GM19455 (cell line): ENCODE results near the gene PARD3B.

Source experiments
- ATAC-seq: cut with Tn5 transposase; IDR thresholded peaks from one replicate; pipeline ENCODE4 v1.9.1; 2021; ENCODE audit not compliant: unreplicated experiment

Gene PARD3B

GRCh38 chr2:204581946-204582345, 36.7 kb downstream of the PARD3B start:
- ATAC-seq, result no peak

GRCh38 chr2:204583773-204584172, 38.5 kb downstream of the PARD3B start:
- no peak for ATAC-seq

GRCh38 chr2:204585930-204586329, 40.7 kb downstream of the PARD3B start:
- no peak for ATAC-seq

- no peak for ATAC-seq
These were observed 41.3 kb downstream of the PARD3B start for GRCh38 chr2:204586444-204587180.

GRCh38 chr2:204590063-204590462, 44.8 kb downstream of the PARD3B start:
- ATAC-seq, result no peak

GRCh38 chr2:204591225-204591624, 46.0 kb downstream of the PARD3B start:
- ATAC-seq, result no peak

GRCh38 chr2:204604061-204604460, 58.8 kb downstream of the PARD3B start:
- no peak for ATAC-seq

GRCh38 chr2:204608237-204608939, 63.1 kb downstream of the PARD3B start:
- no peak for ATAC-seq

- no peak for ATAC-seq
These were observed 65.8 kb downstream of the PARD3B start for GRCh38 chr2:204611017-204611631.

GRCh38 chr2:204611764-204612163, 66.5 kb downstream of the PARD3B start:
- ATAC-seq, result no peak

- ATAC-seq, result no peak
These were observed 68.4 kb downstream of the PARD3B start for GRCh38 chr2:204613635-204614034.

- ATAC-seq, result no peak
These were observed 70.2 kb downstream of the PARD3B start for GRCh38 chr2:204615456-204615855.

GRCh38 chr2:204625135-204625534, 79.9 kb downstream of the PARD3B start:
- ATAC-seq, result no peak

- no peak for ATAC-seq
These were observed 83.8 kb downstream of the PARD3B start for GRCh38 chr2:204628926-204629712.

GRCh38 chr2:204632410-204632809, 87.1 kb downstream of the PARD3B start:
- no peak for ATAC-seq

GRCh38 chr2:204634564-204634963, 89.3 kb downstream of the PARD3B start:
- no peak for ATAC-seq

GRCh38 chr2:204635478-204635877, 90.2 kb downstream of the PARD3B start:
- ATAC-seq, result no peak

- no peak for ATAC-seq
These were observed 93.4 kb downstream of the PARD3B start for GRCh38 chr2:204638471-204639194.

GRCh38 chr2:204643326-204643725, 98.1 kb downstream of the PARD3B start:
- ATAC-seq, result no peak

- ATAC-seq, result no peak
These were observed 99.9 kb downstream of the PARD3B start for GRCh38 chr2:204645018-204645773.
